Natural killer cell (primary cell): Measurements from ENCODE around the gene DNAI2. TPM values are rescaled to one million over a fixed set of nuclear protein-coding genes. Genes with fewer than 3 reads are reported as not detected.

ENCODE experiments used
- ATAC-seq, 3 donors: fragments of 150-1000 bp in 2 of 3; fragments of 200-7000 bp in 1 of 3; cut with Tn5 transposase; 1 replicate in 1 of 3; 2 replicates in 2 of 3; pipeline ENCODE4 v1.10.0; 2021; ENCODE audit warnings: mild to moderate bottlenecking in 2 of 3, moderate library complexity in 2 of 3
- DNase-seq, 2 donors: peaks; one replicate each; pipeline versions ENCODE4 v3.0.0 to v3.0.0-alpha.2; 2013 to 2021; ENCODE audit warnings: mixed read lengths in 1 of 2
- H3K27ac ChIP-seq: one replicate; pipeline ENCODE4 v1.5.1; 2013; ENCODE audit warnings: mild to moderate bottlenecking, low read length
- H3K27me3 ChIP-seq: one replicate; pipeline ENCODE4 v1.6.1; 2013; ENCODE audit warnings: low read length; ENCODE audit not compliant: control insufficient read depth, insufficient read depth
- H3K36me3 ChIP-seq: one replicate; pipeline ENCODE4 v1.6.1; 2013; ENCODE audit warnings: low read length; ENCODE audit not compliant: control insufficient read depth, insufficient read depth
- H3K4me1 ChIP-seq: one replicate; pipeline ENCODE4 v1.6.1; 2013; ENCODE audit warnings: low read length; ENCODE audit not compliant: control insufficient read depth, insufficient read depth
- H3K4me3 ChIP-seq: one replicate; pipeline ENCODE4 v1.5.1; 2013; ENCODE audit warnings: low read length
- H3K9me3 ChIP-seq: one replicate; pipeline ENCODE4 v1.6.1; 2013; ENCODE audit warnings: low read length; ENCODE audit not compliant: control insufficient read depth, insufficient read depth
- H3K27ac Mint-ChIP-seq, 2 donors: one replicate each; pipeline ENCODE4 v1.8.0; 2022; ENCODE audit warnings: mild to moderate bottlenecking in 2 of 2, mixed read lengths in 2 of 2, moderate library complexity in 1 of 2
- H3K27me3 Mint-ChIP-seq, 2 donors: one replicate each; pipeline ENCODE4 v1.8.0; 2022; ENCODE audit warnings: low read depth in 2 of 2, mixed read lengths in 2 of 2
- H3K36me3 Mint-ChIP-seq: one replicate; pipeline ENCODE4 v1.8.0; 2022; ENCODE audit warnings: mixed read lengths
- H3K4me1 Mint-ChIP-seq, 2 donors: one replicate each; pipeline ENCODE4 v1.8.0; 2022; ENCODE audit warnings: mixed read lengths in 2 of 2
- H3K4me3 Mint-ChIP-seq: one replicate; pipeline ENCODE4 v1.8.0; 2022; ENCODE audit warnings: mild to moderate bottlenecking, moderate library complexity, mixed read lengths
- H3K9me3 Mint-ChIP-seq, 2 donors: one replicate each; pipeline ENCODE4 v1.8.0; 2022; ENCODE audit warnings: mixed read lengths in 2 of 2
- CTCF ChIP-seq: fragments of 200-600 bp; IDR thresholded peaks from one replicate; pipeline ENCODE4 v1.8.0; 2022; ENCODE audit warnings: antibody characterized with exemption
- WGBS: methylation state at CpG from one replicate; pipeline ENCODE4 v1.1.7; 2013; ENCODE audit warnings: missing lambda C conversion rate; ENCODE audit not compliant: insufficient coverage; 5-methylcytosine and 5-hydroxymethylcytosine counted together
- intact Hi-C: fragments of 100-400 bp; cut with micrococcal nuclease; formaldehyde crosslinking; loops from one replicate; pipeline ENCODE4 v1.14.2; 2022
- total RNA-seq, 4 donors: library from RNA; stranded (reverse); fragments of 120-200 nt in 1 of 4; gene quantifications; one replicate each; pipeline versions ENCODE4 v1.2.3 to v1.2.4, GENCODE V29; 2013 to 2022

DNAI2 gene
- total RNA-seq, 3 donors from 2014 or later (not counting 1 experiment from before 2014, with no cell fraction given), result 0.35 to 1.8 (median 1.2) TPM

DNA sequence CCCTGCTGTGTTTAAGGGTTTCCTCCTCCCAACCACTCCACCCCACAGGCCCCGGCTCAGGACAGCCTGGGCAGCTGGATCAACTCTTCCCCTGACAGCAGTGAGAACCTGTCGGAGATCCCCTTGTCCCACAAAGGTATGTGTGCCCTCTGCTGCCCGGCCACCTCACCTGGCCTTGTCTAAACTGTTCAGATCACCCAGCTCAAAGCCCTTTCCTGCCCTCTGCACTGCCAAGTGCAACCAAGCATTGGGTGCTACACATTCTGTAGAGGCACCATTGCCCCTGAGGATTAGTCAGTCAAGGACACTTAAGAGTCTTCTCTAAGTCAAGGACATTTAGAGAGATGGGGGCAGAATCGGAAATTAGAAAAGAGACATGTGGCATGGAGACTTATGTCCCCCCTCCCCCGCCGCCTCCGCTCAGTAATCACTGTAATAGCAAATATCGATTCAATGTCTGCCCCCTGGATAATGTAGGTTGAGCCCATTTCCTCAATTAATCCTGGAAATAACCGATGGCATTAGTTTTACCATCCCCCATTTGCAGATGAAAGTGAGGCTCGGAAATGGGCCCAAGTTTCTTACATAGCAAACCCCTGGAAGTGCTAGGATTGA, 79.5 kb downstream of the DNAI2 start:
- Mint-ChIP-seq H3K4me1 (peaks cover 0 to 7% of the 10 kb centered on the region in 2 donors), H3K9me3 (no peaks in the 10 kb centered on the region), H3K27me3 (peaks cover 22 to 40% of the 10 kb centered on the region in 2 donors), H3K27ac (no peak overlapping the region), H3K4me3 (no peak overlapping the region), H3K36me3 (no peaks in the 10 kb centered on the region)
- no peak overlapping the region for H3K4me3 ChIP-seq
- ATAC-seq (no peak), DNase-seq (no peak)
- H3K27me3 ChIP-seq, result peaks cover 42% of the 10 kb centered on the region
- no peaks in the 10 kb centered on the region for H3K9me3 ChIP-seq
- 85% methylated on average over 10 of the region's 10 CpGs for WGBS
- intact Hi-C loops, result loop anchor here (10.0 kb wide), 1 partner anchor 49 kb away; no protein-coding TSS in a partner anchor
- no peak for TF ChIP-seq CTCF
- H3K27ac ChIP-seq, result no peak overlapping the region
- H3K36me3 ChIP-seq, result no peaks in the 10 kb centered on the region
- H3K4me1 ChIP-seq, result peaks cover 8% of the 10 kb centered on the region

GRCh38 chr17:74354123-74354522, 80.1 kb downstream of the DNAI2 start:
- Mint-ChIP-seq H3K36me3 (no peaks in the 10 kb centered on the region), H3K4me3 (peak overlapping the region; percentile 45), H3K9me3 (no peaks in the 10 kb centered on the region), H3K27ac (no peak overlapping the region), H3K27me3 (peaks cover 27 to 42% of the 10 kb centered on the region in 2 donors), H3K4me1 (peaks cover 0 to 7% of the 10 kb centered on the region in 2 donors)
- H3K4me1 ChIP-seq, result peaks cover 8% of the 10 kb centered on the region
- peak; percentile 59 for TF ChIP-seq CTCF
- WGBS, result 9% methylated on average over 29 of the region's 29 CpGs
- peaks cover 47% of the 10 kb centered on the region for H3K27me3 ChIP-seq
- ATAC-seq, result peak; percentile 54 to 78 (median 71)
- H3K4me3 ChIP-seq, result no peak overlapping the region
- H3K36me3 ChIP-seq, result no peaks in the 10 kb centered on the region
- intact Hi-C loops, result loop anchor here (10.0 kb wide), 1 partner anchor 49 kb away; no protein-coding TSS in a partner anchor
- peak; percentile 45 to 69 for DNase-seq
- no peaks in the 10 kb centered on the region for H3K9me3 ChIP-seq
- no peak overlapping the region for H3K27ac ChIP-seq

- H3K27me3 Mint-ChIP-seq, result peaks cover 27 to 43% of the 10 kb centered on the region in 2 donors
- H3K36me3 Mint-ChIP-seq, result no peaks in the 10 kb centered on the region
- peaks cover 8% of the 10 kb centered on the region for H3K4me1 ChIP-seq
- H3K27ac Mint-ChIP-seq, result no peak overlapping the region
- TF ChIP-seq CTCF, result no peak
- no peaks in the 10 kb centered on the region for H3K9me3 Mint-ChIP-seq
- no peak overlapping the region for H3K4me3 Mint-ChIP-seq
- no peak overlapping the region for H3K27ac ChIP-seq
- H3K9me3 ChIP-seq, result no peaks in the 10 kb centered on the region
- H3K4me3 ChIP-seq, result no peak overlapping the region
- H3K4me1 Mint-ChIP-seq, result peaks cover 0 to 7% of the 10 kb centered on the region in 2 donors
- DNase-seq, result no peak
- 78% methylated on average over 10 of the region's 10 CpGs for WGBS
- intact Hi-C loops, result loop anchor here (10.0 kb wide), 1 partner anchor 50 kb away; no protein-coding TSS in a partner anchor
- H3K27me3 ChIP-seq, result peaks cover 49% of the 10 kb centered on the region
- ATAC-seq, result no peak
- no peaks in the 10 kb centered on the region for H3K36me3 ChIP-seq
Measured at GRCh38 chr17:74354561-74354960, 80.5 kb downstream of the DNAI2 start.
